GDM1 (cell line): ENCODE measurements around the gene CDON.
"Not testable (repeated sequence)": the region's sequence is repeated elsewhere in the genome, so short reads cannot be mapped to it uniquely, and the experiment has no call there.

ENCODE experiments used
- DNase-seq: peaks from one replicate; lab custom pipeline; 2025; lab: John Stamatoyannopoulos, UW

CDON gene

DNA sequence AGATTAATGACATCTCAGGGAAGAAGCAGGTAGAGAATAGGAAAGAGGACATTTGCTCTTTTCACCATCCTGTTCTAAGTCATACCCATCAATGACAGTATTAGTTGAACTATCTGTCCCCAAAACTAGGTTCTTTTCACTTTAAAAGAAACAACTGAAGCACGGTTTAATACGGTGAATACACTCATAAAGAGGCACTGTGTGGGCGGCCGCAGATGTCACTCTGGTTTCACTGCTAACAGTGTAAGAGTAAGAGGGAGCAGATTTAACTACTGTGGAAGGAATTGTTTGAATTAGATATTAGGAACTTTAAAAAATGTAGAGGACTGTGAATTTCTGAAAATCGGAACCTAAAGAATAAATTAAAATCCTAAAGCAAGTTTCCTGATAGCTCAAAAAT lies 67.4 kb downstream of the CDON start:
- DNase-seq = no peak

DNA sequence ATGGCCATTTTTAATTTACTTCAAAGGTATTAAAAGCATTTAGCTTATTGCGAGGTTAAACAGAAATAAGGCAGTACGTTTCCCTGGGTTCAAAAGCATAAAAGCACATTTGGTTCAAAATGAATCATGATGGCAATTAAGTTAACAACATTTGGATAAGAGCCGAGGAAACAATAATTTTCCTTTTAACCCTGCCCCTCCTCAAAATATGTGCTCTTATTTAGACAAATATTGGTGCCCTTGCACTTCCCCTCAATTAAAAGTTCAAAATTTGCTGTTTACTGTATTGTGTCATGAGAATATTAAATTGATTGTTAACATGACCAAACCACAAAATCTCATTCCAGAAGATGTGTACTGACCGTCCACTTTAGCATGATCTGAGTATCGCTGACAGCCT lies 68.2 kb downstream of the CDON start:
- no peak for DNase-seq

DNA sequence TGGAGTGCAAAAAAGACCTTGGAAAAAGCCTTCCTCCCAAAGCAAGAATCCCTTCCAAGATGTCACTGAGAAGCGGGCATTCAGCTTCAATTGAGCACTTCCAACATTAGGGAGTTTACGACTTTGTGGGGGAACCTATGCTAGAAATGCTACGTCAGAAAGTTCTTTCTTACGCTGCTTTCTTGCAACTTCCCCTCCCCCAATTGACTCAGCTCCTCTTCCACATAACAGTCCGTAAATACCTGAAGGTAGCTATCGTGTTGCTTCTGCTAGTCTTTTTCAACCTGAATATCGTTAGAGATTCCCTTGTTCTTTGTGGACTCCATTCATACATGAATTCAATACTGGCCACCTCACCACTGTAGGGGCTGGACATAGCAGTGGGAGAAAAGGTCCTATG lies 69.8 kb downstream of the CDON start:
- no peak for DNase-seq

DNA sequence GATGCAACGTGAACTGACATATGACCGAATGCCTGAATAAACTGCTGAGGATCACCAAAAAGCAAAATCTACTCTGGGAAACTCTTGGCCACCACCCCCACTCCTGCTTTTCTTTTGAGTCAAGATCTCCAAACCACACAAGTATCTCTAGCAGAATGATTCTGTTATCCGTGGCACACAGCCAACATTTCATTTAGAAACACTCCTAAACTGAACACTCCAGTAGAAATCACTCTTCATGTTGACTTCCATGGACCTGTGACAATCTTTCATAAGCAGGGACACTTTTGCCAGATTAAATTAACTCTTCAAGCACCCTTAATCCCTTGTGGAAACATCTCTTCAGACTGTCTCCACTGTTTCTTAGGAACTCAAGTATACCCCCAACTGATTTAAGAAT lies 72.4 kb downstream of the CDON start:
- no peak for DNase-seq

GRCh38 chr11:125987066-125987641 lies 75.5 kb downstream of the CDON start:
- DNase-seq = no peak

- not testable (repeated sequence) for DNase-seq
Observed at GRCh38 chr11:125985956-125986355, 76.7 kb downstream of the CDON start.

DNA sequence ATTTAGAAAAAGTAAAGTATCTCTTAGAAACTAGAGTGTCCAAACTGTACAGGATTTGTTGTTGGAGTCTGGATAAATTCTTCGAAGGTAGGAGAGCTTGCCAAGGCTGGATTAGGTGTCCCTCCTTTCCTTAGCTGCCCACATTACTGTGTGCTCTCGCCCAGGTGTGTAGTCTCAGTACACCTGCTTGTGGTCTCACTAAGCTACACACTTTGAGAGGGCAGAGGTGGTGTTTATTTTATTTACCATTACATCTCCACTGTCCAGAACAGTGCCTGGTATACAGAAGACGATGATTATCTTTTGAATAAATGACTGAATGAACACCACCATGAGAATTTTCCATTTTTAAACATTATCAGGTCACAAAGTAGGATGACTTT lies 80.3 kb downstream of the CDON start:
- DNase-seq = no peak

GRCh38 chr11:125980436-125980835 lies 82.2 kb downstream of the CDON start:
- DNase-seq = no peak

DNA sequence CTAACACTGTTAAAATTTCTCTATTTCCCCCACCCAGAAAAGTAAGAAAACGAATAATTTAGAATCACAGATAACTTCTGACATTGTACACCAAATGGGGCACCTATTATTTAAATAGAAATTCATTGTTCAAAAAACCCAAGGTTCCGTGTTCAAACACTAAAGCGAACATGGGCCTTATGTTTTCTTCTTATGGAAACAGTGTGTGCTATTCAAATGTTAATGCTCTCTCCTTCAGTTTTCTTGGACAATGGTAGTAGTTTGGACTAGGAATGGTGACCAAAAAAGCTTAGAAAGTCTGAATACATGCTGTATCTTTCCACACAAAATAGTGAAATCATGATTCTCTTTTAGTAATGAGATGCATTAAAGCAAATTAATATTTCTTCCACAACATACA lies 83.2 kb downstream of the CDON start:
- no peak for DNase-seq

- no peak for DNase-seq
Observed at GRCh38 chr11:125978778-125979407, 83.8 kb downstream of the CDON start.

DNA sequence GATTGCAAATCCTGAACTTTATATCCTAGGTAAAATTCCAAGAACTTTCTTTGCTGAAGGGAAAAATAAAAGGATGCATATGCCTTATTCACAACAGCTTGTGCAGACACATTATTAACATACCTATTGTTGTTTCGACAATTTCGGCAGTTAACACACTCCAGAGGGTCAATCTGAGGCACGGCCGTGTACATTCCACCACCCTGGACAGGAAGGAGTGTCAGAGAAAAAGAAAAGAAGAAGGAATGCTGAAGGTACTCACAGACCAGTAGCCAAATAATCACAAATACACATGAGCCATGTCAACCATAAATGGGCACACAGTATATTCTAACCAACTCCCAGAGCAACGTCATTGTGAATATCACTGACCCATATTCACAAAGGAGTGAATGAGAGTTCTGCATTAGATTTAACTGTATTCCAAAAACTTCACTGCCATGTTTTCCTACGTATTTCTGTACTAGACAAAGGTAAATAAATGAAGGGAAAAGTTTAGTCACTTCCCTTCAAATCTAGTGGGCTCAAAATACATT lies 84.4 kb downstream of the CDON start:
- no peak for DNase-seq

DNA sequence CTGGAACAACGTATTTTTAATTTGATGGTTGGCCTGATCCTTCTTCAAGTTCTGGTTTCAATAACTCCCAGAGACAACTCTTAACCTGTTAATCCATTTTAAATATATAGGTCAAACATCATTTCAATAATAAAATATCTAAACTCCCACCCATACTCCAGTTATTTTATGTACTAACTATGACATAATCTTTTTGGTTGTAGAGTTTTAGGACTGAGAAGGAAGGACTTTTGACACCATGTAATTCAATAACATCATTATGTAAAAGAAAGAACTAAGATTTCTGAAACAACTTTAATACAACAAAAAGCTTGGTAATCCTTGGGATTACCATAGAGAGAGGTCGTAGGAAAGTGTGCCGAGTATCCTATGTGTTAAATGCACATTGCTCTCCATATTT lies 85.3 kb downstream of the CDON start:
- no peak for DNase-seq

GRCh38 chr11:125976156-125976555 lies 86.5 kb downstream of the CDON start:
- no peak for DNase-seq

GRCh38 chr11:125975634-125976033 lies 87.0 kb downstream of the CDON start:
- DNase-seq = no peak

DNA sequence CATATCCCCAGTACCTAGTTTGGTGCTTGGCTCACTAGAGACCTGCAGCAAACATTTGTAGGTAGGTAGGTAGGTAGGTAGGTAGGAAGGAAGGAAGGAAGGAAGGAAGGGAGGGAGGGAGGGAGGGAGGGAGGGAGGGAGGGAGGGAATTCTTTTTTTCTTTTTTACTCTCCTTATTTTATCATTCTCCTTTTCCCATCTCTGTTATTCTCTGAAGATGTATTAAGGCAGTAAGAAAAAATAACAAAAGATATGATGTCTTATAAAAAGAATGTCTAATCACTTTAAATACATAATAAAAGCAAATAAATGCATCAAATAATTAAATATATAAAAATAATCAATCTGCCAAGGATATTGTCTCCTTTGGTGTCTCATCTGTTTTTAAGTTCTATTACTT lies 88.4 kb downstream of the CDON start:
- DNase-seq = no peak

DNA sequence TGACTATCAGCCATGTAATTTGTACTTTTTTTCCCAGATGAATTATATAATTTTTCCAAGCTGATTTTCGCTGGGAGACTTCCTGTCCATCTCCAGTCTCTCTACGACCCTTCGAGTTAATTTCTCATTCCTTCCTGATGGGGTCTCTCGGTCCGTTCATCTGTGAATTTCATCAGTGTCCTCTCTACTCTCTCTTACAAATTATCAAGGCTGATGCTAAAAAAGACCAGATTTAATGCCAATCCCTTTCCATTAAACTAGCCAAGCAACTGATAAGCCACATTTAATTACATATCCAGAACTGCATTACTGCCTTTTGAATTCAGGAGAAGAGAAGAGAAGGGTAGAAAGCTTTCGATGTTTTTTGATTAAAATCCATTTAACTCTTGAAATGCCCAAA lies 91.0 kb downstream of the CDON start:
- DNase-seq = no peak

DNA sequence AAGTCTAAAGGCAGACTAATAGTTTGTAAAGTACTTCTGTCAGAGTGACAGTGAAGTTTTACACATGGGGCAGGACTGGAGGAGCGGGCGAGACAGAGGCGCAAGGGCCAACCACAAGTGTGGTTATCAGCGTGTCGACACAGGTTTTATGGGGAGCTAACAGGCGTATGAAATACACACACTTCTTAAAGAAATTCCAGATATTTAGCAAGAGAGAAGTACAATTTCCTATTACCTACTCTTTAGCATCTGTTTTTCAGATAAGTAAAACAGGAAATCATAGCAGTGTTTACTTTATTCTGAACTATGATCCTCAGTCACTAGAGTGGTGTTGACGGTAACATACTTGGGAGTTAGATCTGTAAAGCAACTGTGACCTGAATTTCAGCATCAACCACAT lies 94.3 kb downstream of the CDON start:
- DNase-seq = no peak

- no peak for DNase-seq
Observed at GRCh38 chr11:125967515-125967914, 95.2 kb downstream of the CDON start.

- no peak for DNase-seq
Observed at GRCh38 chr11:125960771-125961170, 101.9 kb downstream of the CDON start.

- DNase-seq = no peak
Observed at GRCh38 chr11:125959931-125960330, 102.7 kb downstream of the CDON start.

GRCh38 chr11:125959511-125959910 lies 103.2 kb downstream of the CDON start:
- no peak for DNase-seq

- DNase-seq = no peak
Observed at GRCh38 chr11:125958872-125959400, 103.7 kb downstream of the CDON start.

DNA sequence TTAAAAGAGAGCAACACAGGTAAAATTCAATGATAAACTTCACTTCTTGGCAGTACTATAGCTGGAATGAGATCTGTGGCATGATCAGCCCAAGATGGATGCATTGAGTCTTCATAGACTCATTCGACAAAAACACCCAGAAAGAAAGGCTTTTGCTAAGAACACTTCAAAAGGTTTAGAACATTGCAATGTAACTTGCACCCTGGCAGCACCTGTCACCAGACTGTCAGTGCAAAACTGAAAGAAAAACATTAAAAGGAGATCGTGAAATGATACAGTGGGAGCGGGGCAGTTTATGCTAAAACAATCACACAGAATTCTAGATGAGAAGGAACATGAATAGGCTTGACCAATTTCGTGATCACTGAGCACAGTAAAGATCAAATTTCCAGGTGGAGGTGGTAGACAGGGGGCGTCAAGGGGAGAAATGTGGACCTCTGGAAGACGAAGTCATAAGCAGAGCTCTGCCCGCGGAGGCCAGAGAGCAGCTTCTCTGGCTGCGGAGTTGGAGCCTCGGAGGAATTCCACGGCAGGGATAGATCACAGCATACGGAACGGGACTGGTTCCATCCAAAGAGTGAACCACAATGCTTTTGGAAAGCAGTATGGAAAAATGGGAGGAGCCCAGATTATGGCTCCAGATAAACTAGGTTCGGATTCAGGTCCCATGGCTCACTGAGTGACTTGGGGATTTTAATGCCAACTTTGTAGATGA lies 104.9 kb downstream of the CDON start:
- DNase-seq = no peak
